Body of pancreas (tissue), 4 donors: ENCODE data around the gene PDE4D. TPM values are rescaled to one million over a fixed set of nuclear protein-coding genes. Genes with fewer than 3 reads are reported as not detected.

Experiments
- ATAC-seq: fragments of 150-250 bp; one replicate; pipeline ENCODE4 v1.9.1; 2016
- DNase-seq, 4 donors: peaks; one replicate each; pipeline ENCODE4 v3.0.0-alpha.2; 2019
- H3K27ac ChIP-seq, 4 donors: fragments of 200-600 bp; sonication (generic); 1 replicate in 3 of 4; 2 replicates in 1 of 4; pipeline versions ENCODE4 v1.5.1 to v1.6.1; 2016 to 2019; ENCODE audit warnings: mild to moderate bottlenecking in 1 of 4, mixed read lengths in 1 of 4, moderate library complexity in 1 of 4
- H3K27me3 ChIP-seq, 2 donors: fragments of 200-600 bp; sonication (generic); one replicate each; pipeline ENCODE4 v1.6.0; 2016; ENCODE audit warnings: mild to moderate bottlenecking in 1 of 2
- H3K36me3 ChIP-seq, 2 donors: fragments of 200-600 bp; sonication (generic); replicated peaks in 1 of 2; 2 replicates each; pipeline ENCODE4 v1.5.1; 2016; ENCODE audit warnings: low read depth in 2 of 2; ENCODE audit not compliant: insufficient read depth in 1 of 2
- H3K4me1 ChIP-seq: fragments of 200-600 bp; sonication (generic); one replicate; pipeline ENCODE4 v1.6.0; 2016
- H3K4me3 ChIP-seq, 2 donors: fragments of 200-600 bp; sonication (generic); 1 replicate in 1 of 2; 2 replicates in 1 of 2; pipeline ENCODE4 v1.5.1; 2016 to 2019
- H3K9me3 ChIP-seq, 3 donors: fragments of 200-600 bp; sonication (generic); 1 replicate in 2 of 3; 2 replicates in 1 of 3; pipeline ENCODE4 v1.5.1; 2016
- POLR2A ChIP-seq, 3 donors: fragments of 450-650 bp; IDR thresholded peaks; one replicate each; pipeline ENCODE4 v1.6.1; 2016; ENCODE audit warnings: antibody characterized with exemption in 3 of 3, mild to moderate bottlenecking in 2 of 3
- WGBS, 2 donors: methylation state at CpG; one replicate each; pipeline ENCODE4 v1.1.5; 2017; 5-methylcytosine and 5-hydroxymethylcytosine counted together
- intact Hi-C: fragments of 100-400 bp; cut with DNase I; formaldehyde crosslinking; loops from one replicate; pipeline ENCODE4 v1.15.1; 2023
- total RNA-seq, 2 donors: library from RNA; depleted of rRNA; stranded (reverse); fragments of >200 nt; gene quantifications; one replicate each; pipeline ENCODE4 v1.1.0, GENCODE V29; 2016
- TF ChIP-seq, protein P1 (sequence below), 7 experiments: fragments of 450-650 bp in 4 of 7; fragments of 200-600 bp in 3 of 7; sonication (generic) in 3 of 7; IDR thresholded peaks; one replicate each; pipeline ENCODE4 v1.5.1; 2016 to 2019; ENCODE audit warnings: antibody characterized with exemption in 7 of 7

PDE4D gene
- total RNA-seq, 2 donors from 2014 or later: 8.6 to 9.2 TPM

DNA sequence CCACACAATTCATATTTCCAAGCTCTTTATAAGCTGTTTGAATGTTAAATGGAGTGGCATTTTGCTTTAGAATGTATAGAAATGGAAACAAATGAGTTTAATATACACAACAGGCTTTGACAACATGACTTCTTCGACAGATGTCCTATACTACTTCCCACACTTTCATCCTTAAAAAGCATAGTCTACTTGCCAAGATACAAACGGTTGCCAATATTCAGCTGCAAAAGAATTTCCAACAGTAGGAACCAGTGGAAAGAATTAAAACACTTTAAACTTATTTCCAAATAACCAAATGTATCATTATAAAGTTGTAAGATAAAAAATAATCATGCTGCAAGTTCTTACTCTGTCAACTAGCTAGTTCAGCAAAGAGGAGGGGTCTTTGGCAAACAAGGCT, 456.4 kb downstream of the PDE4D start:
- no peak for TF ChIP-seq POLR2A (IDR thresholded peaks at IDR 0.05)
- H3K27ac ChIP-seq: no peak overlapping the region
- WGBS, 2 donors: 79 to 88% methylated on average over 2 of the region's 2 CpGs
- H3K4me1 ChIP-seq: peaks cover 7% of the 10 kb centered on the region
- H3K27me3 ChIP-seq: no peaks in the 10 kb centered on the region
- no peak for ATAC-seq
- DNase-seq: no peak
- no peaks in the 10 kb centered on the region for H3K9me3 ChIP-seq
- H3K4me3 ChIP-seq: no peak overlapping the region
- no peaks in the 10 kb centered on the region for H3K36me3 ChIP-seq
- intact Hi-C loops: no loop called here

DNA sequence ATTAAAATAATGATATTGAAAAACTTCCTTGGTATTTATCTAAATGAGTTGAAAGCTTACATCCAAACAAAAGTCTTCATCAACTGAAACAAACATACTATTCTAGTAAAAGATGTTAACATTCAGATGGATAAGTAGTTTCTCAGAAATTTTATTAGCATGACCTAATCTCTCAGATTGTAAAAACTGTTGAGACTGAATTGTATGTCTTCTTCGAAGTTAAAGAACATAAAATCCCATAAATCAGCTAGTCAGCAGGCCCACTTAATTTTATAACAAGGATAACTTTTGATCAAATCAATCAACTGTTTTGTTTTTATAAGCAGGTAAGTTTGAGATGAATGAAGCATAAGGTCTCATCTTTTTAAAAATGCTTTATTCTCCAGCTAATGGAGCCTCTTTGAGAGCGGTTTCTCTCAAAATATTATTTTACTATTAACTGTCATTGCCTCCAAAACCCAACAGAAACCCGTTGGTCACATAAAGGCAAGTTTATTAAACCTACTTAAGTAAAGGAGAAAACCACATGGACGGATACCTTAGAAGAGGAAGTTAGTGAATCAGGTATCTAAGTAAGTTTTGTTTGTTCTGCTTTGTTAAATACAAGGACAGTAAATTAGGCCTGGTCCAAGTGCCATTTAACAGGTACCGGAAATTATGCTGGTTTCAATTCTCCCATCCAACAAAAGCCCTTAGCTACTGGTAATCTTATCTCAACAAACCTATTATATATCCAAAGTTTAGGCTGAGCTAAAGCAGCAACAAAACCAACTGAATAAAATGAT, 457.0 kb downstream of the PDE4D start:
- DNase-seq: no peak
- 66 to 73% methylated on average over 5 of the region's 5 CpGs for WGBS, 2 donors

DNA sequence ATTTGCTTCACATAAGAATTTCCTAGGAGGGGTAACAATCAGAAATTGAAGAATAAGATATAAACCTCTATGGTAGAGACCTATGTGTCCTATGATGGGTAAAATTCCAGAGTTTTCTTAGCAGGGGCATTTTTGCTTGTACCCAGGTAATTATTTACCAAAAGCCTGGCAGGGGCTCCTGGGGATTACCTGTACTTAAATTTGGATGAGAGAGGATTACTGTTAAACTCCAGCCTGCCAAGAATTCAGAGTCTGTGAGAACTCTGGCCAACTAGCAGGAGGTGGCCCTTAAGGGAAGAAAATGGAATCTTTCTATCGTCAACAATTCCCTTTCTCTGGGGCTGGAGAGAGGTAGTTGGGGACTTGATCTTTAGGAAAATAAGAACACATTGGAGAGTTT, 460.4 kb downstream of the PDE4D start:
- DNase-seq (no peak), ATAC-seq (no peak)
- no peak for TF ChIP-seq POLR2A (IDR thresholded peaks at IDR 0.05)
- TF ChIP-seq, protein P1, sequence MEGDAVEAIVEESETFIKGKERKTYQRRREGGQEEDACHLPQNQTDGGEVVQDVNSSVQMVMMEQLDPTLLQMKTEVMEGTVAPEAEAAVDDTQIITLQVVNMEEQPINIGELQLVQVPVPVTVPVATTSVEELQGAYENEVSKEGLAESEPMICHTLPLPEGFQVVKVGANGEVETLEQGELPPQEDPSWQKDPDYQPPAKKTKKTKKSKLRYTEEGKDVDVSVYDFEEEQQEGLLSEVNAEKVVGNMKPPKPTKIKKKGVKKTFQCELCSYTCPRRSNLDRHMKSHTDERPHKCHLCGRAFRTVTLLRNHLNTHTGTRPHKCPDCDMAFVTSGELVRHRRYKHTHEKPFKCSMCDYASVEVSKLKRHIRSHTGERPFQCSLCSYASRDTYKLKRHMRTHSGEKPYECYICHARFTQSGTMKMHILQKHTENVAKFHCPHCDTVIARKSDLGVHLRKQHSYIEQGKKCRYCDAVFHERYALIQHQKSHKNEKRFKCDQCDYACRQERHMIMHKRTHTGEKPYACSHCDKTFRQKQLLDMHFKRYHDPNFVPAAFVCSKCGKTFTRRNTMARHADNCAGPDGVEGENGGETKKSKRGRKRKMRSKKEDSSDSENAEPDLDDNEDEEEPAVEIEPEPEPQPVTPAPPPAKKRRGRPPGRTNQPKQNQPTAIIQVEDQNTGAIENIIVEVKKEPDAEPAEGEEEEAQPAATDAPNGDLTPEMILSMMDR (IDR thresholded peaks at IDR 0.05): no peak
- Histone ChIP-seq H3K36me3 (no peaks in the 10 kb centered on the region), H3K27ac (no peak overlapping the region), H3K4me3 (no peak overlapping the region), H3K27me3 (no peaks in the 10 kb centered on the region), H3K4me1 (no peaks in the 10 kb centered on the region), H3K9me3 (no peaks in the 10 kb centered on the region)
- intact Hi-C loops: no loop called here
- 64% methylated on average over 1 of the region's 1 CpG for WGBS, 2 donors

More for the DNA sequence above, 457.0 kb downstream of the PDE4D start:
- H3K4me3 ChIP-seq: no peak overlapping the region
- H3K27me3 ChIP-seq: no peaks in the 10 kb centered on the region
- no peak overlapping the region for H3K27ac ChIP-seq
- H3K9me3 ChIP-seq: no peaks in the 10 kb centered on the region
- intact Hi-C loops: no loop called here
- peaks cover 7% of the 10 kb centered on the region for H3K4me1 ChIP-seq
- no peak for TF ChIP-seq POLR2A (IDR thresholded peaks at IDR 0.05)
- TF ChIP-seq, protein P1 (IDR thresholded peaks at IDR 0.05): no peak
- no peaks in the 10 kb centered on the region for H3K36me3 ChIP-seq
- ATAC-seq: no peak

DNA sequence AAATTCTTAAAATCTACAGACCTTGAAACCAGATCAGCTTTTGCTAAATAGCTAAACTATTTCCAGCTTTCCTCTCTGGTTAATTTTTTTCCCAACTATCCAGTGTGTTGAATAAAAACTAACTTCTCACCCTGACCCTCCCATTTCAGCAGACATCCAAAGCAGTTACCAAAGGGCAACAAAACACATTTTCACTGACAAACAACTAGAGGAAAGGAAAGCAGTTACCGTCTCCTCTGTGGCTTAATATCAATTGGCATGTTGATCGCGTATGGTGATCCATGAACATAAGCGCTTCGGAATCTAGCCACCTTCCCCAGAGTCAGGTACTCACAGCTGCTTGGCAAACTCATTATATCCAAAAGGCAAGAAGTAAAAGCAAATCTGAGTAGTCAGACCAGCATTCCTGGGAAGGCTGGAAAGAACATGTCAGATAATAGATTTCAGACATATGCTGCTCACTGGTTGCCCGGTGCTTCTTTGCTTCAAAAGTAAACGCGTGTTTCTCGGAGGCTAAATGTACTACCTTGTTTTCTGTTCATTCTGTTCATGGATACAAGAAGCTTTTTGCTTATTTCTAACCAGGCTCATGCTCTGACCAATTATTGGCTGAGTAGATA, 463.4 kb downstream of the PDE4D start:
- TF ChIP-seq POLR2A (IDR thresholded peaks at IDR 0.05): no peak
- TF ChIP-seq, protein P1 (IDR thresholded peaks at IDR 0.05): no peak
- DNase-seq (no peak), ATAC-seq (no peak)
- no peaks in the 10 kb centered on the region for H3K27me3 ChIP-seq
- H3K27ac ChIP-seq: no peak overlapping the region
- intact Hi-C loops: no loop called here
- H3K36me3 ChIP-seq: no peaks in the 10 kb centered on the region
- H3K4me3 ChIP-seq: no peak overlapping the region
- H3K9me3 ChIP-seq: no peaks in the 10 kb centered on the region
- H3K4me1 ChIP-seq: peaks cover 4% of the 10 kb centered on the region
- 88 to 94% methylated on average over 9 of the region's 9 CpGs for WGBS, 2 donors

DNA sequence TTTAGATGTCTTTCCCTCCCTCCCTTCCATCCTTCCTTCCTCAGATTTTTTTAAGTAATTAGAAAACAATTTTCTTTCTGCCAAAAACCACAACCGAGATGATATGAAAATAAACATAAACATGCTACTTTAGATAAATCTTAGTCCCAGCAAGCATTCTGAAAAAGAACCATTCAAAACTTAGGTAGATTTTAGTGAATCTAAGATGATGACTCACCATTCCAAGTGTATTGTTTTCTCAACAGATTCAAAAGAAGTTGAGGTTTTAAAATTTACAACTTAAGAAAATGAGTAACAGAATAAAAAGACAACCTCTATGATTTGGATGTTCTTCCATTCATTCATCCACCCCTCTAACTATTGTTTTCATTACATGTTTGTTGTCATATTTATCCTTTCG, 465.1 kb downstream of the PDE4D start:
- TF ChIP-seq, protein P1 (IDR thresholded peaks at IDR 0.05): no peak
- TF ChIP-seq POLR2A (IDR thresholded peaks at IDR 0.05): no peak
- no peak overlapping the region for H3K4me3 ChIP-seq
- H3K27me3 ChIP-seq: no peaks in the 10 kb centered on the region
- no peaks in the 10 kb centered on the region for H3K9me3 ChIP-seq
- peaks cover 4% of the 10 kb centered on the region for H3K4me1 ChIP-seq
- intact Hi-C loops: no loop called here
- H3K27ac ChIP-seq: no peak overlapping the region
- no peaks in the 10 kb centered on the region for H3K36me3 ChIP-seq
- 74 to 83% methylated on average over 2 of the region's 2 CpGs for WGBS, 2 donors
- DNase-seq (no peak), ATAC-seq (no peak)
